HG03139 (cell line): Measurements from ENCODE around the gene HPD.
"Not testable (repeated sequence)": the region's sequence is repeated elsewhere in the genome, so short reads cannot be mapped to it uniquely, and the experiment has no call there.

ENCODE experiments used
- ATAC-seq: cut with Tn5 transposase; IDR thresholded peaks from one replicate; pipeline ENCODE4 v1.9.1; 2021; ENCODE audit not compliant: unreplicated experiment

The HPD gene

DNA sequence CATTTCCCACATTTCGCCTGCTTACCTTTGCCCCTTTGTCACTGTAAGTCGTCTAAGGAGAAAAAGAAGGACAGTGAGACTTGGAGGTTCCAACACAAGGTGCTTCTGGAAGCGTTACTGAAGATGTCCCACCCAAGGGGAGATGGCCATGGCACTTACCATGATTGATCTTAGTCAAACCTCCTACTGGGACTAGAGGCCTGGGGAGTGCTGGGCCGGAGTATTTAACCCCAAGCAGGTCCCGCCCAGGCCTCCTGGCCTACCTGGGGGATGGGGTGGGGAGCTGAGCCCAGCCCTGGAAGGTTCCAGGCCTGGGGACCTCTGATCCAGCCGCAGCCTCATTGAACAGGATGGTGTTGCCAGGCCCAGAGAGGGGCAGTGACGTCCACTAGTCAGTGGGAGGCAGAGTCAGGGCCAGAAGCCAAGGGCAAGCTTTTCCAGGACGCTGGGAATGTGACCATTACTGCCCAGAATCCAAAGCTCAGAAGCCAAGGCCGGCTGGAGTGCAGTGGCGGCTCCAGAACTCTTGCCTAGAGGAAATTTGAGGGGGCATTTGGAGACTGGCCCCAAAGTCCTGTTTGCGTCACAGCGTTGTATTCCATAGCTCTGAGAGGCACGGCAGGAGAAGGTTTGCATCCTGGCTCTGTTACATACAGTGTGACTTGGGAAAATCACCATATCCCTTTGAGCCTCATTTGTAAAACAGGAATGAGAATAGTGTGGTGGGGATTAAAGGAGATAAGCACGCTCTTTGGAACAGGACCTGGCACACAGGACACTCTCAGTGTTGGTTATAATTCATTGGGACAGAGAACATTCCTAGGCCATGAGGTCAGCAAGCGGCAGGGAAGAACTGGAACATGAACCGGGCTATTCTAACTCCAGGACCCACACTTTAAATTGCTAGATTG is at the start of gene HPD:
Gene HPD, minus strand, starts transcription at position 198 of the 911 bp plus-strand sequence. Its CDS starts 36 bp downstream, at position 162.
- no peak for ATAC-seq

DNA sequence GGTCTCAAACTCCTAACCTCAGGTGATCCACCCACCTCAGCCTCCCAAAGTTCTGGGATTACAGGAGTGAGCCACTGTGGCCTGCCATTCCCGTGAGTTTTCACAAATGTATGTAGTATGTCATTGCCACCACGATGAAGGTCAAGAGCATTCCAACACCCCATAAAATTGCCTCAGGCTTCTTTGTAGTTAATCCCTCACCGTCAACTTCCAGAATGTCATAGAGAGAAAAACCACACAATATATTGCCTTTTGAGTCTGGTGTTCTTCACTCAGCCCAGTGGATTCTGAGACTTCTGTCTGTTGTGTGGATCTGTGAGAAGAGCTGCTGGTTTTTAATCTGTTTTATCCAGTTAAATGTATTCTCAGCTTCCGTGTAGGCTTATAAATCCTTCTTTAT is 47.1 kb upstream of the HPD start:
- no peak for ATAC-seq

DNA sequence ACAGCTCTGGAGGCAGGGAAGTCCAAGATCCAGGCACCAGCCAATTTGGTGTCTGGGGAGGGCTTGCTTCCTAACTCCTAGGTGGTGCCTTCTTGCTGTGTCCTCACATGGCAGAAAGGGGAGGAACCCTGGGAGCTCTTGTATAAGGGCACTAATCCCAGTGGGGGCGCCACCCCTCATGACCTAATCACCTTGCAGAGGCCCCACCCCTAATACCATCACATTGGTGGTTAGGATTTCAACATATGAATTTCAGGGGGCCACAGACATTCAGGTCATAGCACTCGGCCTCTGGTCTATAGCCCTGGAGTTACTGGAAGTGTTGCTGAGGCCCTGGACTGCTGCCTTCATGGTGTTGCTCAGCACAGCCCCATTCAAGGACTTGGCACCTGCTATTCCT is 44.5 kb upstream of the HPD start:
- ATAC-seq, result no peak

DNA sequence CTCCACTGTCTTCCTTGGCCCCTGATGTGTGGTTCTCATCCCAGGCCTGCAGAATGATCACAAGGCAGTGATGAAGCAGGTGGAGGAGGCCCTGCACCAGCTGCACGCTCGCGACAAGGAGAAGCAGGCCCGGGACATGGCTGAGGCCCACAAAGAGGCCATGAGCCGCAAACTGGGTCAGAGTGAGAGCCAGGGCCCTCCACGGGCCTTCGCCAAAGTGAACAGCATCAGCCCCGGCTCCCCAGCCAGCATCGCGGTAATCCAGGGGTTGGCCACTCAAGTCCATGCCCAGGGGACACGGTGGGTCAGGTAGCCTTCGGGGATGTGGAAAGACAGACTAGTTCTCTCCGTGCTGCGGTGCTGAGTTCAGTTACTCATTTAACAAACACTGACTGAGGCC is 40.9 kb upstream of the HPD start:
- ATAC-seq, result no peak

DNA sequence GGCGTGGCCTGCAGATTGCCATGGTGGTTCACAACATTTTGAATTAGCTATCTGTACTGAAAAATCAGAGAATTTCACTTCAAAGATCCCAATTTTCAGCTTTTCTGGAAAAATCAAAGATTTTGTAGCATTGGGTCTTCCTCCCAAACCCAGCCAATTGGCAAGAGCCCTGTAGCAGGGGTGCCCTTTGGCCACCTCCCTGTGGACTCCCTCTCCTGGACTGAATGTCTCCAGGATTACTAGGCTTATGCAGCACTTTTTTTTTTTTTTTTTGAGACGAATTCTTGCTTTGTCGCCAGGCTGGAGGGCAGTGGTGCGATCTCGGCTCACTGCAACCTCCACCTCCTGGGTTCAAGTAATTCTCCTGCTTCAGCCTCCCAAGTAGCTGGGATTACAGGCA is 39.6 kb upstream of the HPD start:
- ATAC-seq, result no peak

DNA sequence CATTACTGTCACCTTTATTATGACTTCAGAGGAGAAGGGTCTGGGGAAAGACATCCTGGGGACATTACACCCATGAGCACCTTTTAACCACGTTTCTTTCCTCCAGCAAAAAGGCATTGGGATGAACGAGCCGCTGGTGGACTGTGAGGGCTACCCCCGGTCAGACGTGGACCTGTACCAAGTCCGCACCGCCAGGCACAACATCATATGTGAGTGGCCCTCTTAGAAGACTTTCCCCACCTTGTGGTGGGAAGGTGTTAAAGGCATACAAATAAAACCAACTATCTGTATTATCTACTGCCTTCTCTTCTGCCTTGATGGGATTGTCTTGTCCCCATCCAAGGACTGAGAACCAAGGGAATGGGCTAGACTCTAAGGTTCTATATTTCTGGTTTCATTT is 36.0 kb upstream of the HPD start:
- no peak for ATAC-seq

DNA sequence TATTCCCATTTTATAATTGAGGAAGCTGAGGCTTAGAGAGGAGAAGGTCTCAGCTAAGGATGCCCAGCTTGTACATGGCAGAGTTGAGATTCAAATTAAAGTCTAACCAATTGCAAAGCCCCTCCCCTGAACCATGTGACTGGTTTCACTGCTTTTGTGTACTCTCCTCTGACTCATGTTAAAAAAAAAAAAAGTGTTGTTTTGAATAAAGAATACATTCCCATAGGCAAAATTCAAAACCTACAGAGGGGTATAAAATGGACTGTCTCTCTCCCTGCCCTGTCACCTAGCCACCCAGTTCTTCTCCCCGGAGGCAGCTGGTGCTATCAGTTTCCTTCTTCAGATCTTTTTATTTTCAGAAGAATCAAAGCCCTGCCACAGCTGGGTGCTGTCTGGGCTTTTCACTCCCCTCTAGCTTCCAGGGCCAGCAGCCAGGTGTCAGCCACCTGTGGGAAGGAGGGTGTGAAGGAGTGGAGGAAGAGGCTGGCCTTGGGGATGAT is 35.4 kb upstream of the HPD start:
- ATAC-seq, result no peak

DNA sequence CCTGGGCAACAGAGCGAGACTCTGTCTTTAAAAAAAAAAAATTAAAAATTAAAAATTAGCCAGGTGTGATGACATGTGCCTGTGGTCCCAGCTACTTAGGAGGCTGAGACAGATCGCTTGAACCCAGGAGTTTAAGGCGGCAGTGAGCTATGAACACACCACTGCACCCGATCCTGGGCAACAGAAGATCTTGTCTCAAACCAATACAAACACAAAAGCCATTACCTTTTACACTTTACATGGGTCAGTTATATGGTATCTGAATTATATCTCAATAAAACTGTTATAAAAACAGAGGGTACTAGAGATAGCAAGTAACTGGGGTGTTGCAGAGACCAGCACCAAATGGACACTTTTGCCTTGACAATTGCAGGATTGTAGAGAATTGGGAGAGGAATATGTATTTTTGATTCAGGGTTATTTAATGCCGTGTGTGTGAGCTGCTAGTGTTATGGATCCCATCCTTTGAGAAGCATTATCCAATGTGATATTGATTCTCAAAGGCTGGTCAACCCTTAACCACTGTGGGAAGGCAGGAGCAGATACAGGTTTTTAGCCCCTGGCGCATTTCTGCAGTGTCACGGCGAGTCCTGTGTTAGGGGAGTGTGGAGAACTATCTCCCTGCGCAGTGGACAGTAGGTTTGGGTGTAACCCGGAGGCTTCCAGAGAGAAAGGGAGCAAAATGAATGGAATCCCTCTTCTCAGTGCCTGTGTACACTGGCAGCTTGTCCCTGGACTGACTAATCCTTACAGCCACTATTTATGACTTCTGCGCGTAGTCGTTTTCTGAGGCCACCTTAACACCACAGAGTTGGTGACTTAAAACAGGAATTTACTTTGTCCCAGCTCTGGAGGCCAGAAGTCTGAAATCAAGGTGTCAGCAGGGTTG is 34.3 kb upstream of the HPD start:
- no peak for ATAC-seq

DNA sequence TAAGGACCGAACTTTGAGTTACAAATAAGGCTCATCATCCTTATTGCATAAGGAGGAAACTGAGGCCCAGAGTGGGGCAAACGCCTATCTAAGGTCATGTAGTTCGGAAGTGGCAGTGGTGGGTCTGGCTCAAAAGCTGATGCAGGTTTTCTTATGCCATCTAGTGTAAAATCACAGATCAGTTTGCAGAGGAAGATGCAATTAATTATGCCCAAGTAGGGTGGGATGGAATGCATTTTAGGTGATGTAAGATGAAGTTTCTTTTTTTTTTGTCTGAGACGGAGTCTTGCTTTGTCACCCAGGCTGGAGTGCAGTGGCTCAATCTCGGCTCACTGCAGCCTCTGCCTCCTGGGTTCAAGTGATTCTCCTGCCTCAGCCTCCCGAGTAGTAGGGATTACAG is 31.0 kb upstream of the HPD start:
- not testable (repeated sequence) for ATAC-seq

DNA sequence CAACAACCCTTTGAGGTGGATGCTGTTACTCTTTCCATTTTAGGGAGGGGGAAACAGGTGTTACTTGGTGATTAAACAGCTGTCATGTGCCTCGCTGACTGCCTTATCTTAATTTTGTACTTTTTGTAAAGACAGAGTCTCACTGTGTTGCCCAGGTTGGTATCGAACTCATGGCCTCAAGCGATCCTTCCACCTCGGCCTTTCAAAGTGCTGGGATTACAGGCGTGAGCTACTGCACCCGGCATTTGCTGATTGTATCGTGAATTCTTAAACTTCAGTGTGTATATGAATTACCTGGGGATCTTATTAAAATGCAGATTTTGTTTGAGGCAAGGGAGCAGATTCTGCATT is 30.6 kb upstream of the HPD start:
- no peak for ATAC-seq

DNA sequence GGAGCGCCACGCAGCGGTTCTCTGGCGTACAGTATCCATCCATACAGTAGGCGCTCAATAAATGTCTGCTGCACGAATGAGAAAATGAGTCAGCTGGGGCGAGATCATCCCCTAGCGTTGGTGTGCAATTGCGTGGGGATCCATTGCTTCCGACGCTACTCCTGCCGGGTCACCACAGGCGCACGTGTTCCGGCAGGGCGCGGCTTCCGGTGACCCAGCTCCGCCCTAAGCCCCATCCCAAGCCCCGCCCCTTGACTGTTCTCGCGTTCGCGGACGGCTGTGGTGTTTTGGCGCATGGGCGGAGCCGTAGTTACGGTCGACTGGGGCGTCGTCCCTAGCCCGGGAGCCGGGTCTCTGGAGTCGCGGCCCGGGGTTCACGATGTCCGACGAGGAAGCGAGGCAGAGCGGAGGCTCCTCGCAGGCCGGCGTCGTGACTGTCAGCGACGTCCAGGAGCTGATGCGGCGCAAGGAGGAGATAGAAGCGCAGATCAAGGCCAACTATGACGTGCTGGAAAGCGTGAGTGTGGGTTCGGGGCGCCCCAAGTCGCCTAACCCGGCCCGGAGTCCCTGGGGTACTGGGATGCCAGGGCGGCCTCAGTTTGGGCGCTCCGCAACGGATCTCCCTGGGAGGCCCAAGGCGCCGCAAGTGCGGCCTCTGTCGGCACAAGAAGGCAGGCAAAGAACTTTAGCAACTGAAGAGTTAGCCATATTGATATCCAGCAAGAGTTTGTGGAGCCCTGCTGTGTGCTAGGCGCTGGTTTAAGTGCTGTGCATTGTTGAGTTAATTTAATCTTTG is 30.0 kb upstream of the HPD start, which contains the start of gene PSMD9:
Gene PSMD9, plus strand, starts transcription at position 313 of the 796 bp plus-strand sequence. Its CDS starts 67 bp downstream, at position 380.
- ATAC-seq, result peak; percentile 88

DNA sequence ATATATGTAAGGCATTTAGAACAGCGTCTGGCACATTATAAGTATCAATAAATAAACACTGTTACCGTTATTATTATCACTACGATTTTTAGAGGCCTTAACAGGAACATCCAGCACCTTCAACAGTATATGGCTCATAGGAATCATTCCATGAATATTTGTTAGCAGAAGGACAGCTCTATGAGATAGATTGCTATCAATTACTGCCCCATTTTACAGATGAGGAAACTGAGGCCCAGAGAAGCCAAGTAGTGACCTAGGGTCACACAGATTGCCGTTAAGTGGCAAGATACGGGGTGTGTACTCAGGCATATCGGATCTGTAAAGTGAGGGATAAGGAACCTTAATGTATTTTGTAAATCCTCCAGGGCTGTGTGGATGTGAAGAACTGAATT is 29.4 kb upstream of the HPD start:
- ATAC-seq, result no peak

DNA sequence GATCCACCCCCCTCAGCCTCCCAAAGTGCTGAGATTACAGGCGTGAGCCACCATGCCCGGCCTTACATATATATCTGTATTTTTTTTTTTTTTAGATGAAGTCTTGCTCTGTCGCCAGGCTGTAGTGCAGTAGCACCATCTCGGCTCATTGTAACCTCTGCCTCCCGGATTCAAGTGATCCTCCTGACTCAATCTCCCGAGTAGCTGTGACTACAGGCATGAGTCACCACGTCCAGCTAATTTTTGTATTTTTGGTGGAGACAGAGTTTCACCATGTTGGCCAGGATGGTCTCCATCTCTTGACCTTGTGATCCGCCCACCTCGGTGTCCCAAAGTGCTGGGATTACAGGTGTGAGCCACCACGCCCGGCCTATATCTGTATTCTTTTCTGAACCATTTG is 26.5 kb upstream of the HPD start:
- not testable (repeated sequence) for ATAC-seq

DNA sequence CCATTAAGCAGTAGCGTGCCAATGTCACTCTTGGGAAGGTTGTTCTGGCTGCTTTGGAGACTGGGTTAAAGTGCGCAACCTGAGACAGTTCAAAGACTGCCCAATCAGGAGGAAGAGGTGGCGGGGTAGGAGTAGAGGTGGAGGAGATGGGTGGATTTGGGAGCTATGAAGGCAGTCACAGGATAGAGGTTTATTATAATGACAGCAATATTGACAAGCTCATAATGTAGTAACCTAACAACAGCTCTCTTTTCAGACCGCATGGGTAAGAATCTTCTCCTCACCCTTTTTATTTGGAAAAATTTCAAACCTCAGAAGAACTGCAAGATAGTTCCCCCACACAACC is 24.6 kb upstream of the HPD start:
- ATAC-seq, result no peak

DNA sequence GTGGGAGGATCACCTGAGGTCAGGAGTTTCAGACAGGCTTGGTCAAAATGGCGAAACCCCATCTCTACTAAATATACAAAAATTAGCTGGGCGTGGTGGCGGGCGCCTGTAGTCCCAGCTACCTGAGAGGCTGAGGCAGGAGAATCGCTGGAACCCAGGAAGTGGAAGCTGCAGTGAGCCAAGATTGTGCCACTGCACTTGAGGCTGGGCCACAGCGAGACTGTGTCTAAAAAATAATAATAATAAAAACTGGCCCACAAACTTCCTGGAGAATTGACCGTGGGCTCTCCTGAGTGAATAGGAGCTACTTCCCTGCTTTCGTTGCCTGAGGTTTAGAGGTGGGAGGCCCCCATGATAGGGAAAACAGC is 17.4 kb upstream of the HPD start:
- ATAC-seq, result not testable (repeated sequence)

DNA sequence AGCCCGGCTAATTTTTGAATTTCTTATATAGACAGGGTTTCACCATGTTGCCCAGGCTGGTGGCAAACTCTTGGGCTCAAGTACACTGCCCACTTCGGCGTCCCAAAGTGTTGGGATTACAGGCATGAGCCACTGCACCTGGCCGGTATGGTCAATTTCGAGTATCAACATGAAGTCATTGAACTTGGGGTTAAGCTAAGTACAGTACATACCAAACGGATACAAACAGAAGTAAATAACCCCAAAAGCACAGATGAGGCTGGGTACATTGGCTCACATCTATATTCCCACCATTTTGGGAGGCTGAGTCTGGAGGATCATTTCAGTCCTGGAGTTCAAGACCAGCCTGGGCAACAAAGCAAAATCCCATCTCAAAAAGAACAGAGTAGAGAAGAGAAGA is 16.9 kb upstream of the HPD start:
- no peak for ATAC-seq

DNA sequence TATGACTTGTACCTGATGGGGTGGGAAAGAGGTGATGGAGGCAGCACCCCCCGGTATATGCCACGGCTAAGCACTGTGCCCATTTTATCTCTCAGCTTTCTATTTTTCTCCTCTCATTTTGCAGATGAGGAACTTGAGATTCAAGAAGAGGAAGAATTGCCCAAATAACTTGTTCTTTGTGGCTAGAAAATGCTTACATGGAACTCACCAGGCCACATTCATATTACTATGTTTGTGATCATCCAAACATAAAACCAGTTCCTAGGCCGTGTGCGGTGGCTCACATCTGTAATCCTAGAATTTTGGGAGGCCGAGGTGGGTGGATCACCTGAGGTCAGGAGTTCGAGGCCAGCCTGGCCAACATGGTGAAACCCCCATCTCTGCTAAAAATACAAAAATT is 15.4 kb upstream of the HPD start:
- no peak for ATAC-seq

DNA sequence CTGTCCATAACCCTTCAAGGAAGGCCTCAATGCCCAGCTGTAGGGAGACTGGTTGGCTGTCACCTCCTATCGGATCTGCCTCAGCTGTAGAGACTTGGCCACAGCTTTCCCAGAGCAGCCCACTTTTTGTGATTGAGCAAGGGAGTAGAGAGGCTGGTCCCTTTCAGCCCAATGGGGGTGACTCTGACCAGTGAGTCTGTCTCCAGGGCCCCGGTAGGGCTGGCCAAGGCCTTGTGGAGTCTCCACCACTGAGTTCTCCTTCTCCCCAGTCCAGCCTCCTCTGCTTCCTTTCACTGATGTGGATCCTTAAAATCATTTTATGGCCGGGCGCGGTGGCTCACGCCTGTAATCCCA is 14.5 kb upstream of the HPD start:
- no peak for ATAC-seq

DNA sequence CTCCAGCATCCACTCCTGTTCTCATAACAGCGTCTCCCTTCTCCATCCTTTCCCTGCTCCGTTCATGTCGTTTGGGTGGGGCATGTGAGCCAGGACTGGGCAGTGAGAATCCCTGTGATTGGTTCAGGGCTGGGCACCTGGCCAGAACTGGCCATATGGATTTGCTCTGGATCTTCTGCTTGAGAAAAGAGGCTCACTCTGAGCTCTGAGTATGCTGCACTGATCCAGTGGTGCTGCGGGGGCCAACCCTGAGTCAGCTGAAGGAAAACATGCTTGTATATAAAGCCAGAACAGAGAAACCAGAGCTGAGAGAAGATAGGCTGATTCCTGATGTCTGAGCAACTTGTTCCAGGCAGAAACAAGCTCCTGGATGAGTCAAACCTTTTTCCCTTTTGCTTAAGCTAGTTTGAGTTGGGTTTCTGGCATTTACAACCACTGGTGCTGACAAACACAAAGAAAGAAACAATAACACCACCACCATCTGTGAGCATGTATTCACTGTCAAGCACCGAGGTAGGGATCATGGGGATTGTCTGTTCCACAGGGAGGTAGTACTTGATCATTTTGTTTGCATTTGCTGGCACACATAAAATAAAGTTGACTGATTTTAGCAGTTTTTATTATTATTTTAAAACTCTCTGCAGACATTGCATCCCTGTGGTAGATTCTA is 14.0 kb upstream of the HPD start:
- ATAC-seq, result no peak

DNA sequence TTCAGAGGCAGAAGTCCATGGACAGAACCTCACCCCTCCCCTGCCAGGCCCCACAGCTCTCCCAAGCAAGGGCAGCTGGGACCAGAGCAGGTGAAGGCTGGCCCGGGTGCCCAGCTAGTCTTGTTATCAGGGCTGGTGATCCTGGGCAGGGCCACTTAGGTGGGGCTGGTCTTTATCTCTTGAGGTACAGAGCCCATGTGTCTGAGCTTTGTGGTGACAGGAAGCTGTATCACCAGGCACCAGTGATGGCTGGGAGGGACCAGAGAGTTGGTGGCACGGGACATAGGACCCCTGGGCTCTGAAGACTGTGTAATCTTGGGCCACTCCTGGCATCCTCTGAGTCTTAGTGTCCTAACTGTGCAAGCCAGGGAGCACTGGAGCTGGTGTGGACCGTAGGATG is 12.8 kb upstream of the HPD start:
- ATAC-seq, result no peak

DNA sequence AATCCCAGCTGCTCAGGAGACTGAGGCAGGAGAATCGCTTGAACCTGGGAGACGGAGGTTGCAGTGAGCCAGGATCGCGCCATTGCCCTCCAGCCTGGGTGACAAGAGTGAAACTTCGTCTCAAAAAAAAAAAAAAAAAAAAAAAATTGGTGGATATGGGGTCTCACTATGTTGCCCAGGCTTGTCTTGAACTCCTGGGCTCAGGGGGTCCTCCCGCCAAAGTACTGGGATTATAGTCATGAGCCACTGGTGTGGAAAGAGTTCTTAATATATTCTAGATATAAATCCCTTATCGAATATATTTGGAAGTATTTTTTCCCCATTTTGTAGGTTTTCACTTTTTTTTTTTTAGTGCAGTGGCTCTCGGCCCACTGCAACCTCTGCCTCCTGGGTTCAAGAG is 10.6 kb upstream of the HPD start:
- ATAC-seq, result not testable (repeated sequence)
